NCI-H1092 treated with DMSO at 0.1 percent for 48 hours (cell line): ENCODE data around the gene KPTN.
"Not testable (repeated sequence)": the region's sequence is repeated elsewhere in the genome, so short reads cannot be mapped to it uniquely, and the experiment has no call there.

Experiments used
- DNase-seq: peaks from one replicate; lab custom pipeline; 2025; lab: John Stamatoyannopoulos, UW

KPTN gene

DNA sequence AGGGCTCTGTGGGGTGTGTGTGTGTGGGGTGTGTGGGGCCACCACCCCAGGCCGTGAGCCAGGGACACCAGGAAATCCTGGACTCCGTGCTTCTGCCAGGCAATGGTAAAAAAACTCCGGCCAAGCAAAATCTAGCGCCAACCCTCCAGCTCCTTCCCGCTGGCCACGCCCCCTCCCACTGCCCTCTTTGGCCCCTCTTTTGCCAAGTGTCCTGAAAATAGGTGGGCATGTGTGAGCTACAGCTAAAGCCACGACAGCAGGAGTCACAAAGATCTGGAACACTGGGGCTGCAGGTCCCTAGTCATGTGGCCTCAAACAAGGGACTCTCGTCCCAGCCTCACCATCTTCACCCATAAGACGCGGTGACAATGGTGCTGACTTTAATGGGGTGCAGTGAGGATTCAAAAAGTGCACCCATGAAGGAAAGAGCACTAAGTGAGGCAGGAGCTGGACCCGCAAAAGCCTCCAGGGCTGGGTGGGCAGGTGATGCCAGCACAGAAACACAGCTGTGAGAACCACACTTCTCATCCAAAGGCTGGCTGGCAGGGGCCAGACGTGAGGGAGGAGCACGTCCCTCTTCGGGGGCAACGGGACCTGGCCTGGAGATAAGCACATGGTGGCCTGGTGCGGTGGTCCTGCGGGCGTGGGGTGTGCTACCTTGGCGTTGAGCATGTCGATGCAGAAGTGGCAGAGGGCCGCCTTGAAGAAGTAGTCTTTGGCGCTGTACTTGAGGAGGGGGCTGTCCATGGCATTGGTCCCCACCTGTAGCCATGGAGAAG, 7.5 kb upstream of the KPTN start:
- DNase-seq: no peak

DNA sequence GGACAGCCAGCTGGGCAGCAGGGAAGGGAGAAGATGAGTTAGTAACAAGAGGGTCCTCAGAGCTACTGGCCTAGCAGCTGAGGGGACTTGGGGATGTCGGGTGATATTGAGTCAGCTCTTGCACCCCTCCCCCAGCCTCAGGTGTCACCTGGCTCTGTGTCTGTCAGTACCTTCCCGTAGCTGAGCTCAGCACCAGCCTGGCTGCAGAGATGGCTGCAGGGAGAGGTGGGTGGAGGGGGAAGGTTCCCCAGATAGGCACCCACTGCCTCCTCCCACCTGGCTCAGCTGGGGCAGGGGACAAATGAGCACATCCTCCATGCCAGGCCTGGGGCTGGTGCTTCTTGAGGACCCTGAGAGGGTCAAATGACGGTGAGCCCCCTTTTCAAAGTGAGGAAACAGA, 6.8 kb upstream of the KPTN start:
- DNase-seq: no peak

DNA sequence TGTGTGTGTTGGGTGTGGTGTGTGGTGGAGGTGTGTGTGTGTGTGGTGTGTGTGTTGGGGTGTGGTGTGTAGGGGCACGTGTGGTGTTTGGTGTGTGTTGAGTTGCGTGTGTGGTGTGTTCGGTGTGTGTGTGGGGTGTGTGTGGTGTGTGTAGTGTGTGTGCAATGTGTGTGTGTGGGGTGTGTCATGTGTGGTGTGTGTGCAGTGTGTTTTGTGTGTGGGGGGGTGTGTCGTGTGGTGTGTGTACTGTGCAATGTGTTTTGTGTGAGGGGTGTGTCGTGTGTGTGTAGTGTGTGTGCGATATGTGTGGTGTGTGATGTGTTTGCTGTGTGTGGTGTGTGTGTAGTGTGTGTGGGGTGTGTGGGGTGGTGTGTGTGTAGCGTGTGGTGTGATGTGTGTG, 6.0 kb upstream of the KPTN start:
- DNase-seq: no peak

DNA sequence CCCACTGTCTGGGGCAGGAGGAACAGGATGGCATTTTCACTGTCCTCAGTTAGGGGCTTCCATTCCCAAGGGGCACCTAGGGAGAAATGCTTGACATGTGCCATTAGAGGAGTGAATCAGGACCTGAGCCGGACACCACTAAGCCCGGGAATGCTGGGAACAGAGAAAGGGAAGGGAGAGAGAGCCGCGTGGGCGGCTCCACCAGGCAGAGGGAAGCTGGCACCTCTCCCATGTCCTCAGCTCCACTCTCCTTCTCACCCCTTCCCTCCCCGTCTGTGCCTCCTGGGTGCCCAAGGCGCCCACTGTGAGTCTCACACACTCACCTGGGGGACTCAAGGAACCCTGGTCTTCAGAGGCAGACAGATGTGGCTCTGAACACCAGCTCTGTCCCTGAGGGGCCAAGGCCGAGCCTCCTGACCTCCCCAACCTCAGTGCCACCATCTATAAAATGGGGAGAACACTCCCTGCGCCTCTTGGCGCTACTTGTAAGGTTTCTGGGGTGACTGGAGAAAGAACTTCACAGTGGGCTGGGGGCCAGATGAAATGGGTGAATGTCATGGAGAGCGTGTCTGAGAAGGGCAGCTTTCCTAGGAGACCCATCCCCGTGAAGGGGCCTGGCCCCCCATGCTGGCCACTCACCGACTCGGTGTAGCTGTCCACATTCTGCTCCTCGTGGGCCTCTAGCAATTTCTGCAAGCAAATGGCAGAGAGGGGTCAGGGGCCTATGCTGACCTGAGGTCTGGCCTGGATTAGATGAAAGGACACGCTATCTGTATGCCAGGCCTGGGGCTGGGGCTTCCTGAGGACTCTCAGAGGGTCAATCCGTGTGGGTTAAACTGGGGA, 5.3 kb upstream of the KPTN start:
- DNase-seq: no peak

DNA sequence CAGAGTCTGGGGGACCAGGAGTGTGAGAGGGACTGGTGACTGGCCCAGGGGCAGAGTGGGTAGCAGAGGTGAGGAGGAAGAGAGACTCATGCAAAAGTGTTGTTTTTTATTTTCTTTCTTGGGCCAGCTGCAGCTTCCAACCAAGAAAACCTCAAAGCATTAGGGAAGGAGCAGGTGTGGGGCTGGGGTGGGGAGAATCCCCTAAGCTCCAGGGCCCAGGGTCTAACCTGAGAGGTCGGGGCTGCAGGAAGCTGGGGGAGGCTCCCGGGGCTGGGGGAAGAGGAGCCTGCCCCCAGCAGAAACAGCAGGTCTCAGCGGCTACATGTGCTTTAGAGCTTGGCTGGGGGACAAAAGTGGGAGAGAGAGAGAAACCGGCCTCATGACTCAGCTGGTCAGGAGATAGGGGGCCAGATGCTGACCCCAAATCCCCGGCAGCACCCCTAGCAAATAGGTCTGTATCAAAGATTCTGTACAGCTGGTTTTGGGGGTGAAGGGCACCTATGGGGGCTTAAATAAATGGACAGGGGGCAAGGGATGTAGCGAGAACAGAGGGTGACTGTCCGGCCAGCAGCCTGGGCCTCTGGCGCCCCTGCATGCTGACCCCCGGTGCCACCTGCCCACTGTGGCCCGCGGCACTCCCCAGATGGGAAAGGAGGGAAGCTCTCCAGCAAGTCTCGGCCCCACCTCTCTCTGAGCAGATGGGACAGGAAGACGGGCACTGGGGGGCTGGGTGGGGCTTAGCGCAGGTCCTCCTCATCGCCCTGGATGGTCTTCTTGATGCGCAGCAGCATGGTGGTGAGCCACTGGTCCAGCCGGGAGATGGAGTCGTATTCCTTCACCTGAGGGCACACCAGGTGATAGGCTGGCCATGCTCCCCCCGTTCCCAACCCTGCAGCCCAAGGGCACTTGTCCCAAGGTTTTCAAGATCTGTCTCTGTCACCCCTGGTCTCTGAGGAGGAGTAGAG, 3.8 kb upstream of the KPTN start:
- no peak for DNase-seq

DNA sequence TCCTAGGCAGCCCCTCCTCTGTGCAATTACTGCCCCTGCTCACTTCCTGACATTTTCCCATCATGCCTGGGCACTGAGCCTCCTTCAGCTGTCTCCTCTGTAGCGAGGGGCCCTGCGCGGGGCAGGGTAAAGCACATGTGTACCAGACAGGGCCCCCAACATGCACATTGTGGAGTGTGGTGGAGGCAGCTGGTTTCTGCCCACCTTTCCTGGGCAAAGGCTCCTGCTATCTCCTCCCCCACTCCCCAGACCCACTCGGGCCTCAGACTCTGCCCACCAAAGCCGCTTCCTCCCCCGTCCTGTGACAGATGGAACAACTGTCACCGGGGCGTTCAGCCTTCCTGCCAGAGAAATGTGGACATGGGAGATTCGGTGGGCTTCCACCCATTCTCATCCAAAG, 2.9 kb upstream of the KPTN start:
- DNase-seq: no peak

DNA sequence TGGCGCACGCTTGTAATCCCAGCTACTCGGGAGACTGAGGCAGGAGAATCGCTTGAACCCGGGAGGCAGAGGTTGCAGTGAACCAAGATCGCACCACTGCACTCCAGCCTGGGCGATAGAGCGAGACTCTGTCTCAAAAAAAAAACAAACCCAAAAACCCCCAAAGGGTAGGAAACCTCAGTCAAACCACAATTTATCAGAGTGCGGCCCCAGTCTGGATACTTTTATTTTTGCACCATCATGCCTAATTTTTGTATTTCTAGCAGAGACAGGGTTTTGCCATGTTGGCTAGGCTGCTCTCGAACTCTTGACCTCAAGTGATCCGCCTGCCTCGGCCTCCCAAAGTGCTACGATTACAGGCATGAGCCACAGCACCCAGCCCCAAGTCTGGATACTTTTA, 2.2 kb upstream of the KPTN start:
- DNase-seq: not testable (repeated sequence)

DNA sequence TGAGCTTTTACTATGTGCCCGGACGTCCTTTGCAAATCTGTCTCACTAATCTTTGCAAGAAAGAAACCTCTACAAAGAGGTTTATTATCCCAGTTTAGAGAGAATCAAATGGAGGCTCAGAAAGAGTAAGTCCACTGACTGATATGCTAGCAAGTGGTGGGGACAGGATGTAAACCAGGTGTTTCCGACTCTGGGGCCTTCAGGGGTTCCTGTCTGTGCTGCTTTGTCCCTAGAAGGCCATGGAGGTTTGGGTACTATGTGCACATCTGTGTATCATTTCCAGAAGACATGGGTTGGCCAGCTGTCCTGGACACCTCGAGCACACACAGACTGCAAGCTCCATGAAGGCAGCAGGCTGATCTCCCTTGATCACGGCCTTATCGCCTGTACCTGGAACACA, 1.2 kb upstream of the KPTN start:
- no peak for DNase-seq

DNA sequence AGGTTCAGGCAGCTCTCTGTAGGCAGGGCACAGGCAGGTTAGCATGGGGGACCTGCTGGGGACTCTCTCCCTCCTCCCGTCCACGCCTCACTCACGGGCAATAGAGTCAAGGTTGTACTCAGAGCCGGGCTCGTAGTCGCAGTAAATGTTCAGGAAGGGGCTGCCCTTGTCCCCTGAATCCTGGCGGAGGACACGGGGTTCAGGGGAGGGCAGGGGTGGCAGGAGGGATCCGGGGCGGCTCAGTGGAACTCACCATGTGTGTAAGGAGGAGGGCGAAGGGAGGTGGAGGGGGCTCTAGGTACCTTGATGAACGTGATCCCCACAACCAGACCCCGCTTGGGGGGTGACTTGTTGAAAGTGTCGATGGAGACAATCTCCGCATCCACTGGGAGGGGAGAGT, 819 bp downstream of the KPTN start:
- no peak for DNase-seq

DNA sequence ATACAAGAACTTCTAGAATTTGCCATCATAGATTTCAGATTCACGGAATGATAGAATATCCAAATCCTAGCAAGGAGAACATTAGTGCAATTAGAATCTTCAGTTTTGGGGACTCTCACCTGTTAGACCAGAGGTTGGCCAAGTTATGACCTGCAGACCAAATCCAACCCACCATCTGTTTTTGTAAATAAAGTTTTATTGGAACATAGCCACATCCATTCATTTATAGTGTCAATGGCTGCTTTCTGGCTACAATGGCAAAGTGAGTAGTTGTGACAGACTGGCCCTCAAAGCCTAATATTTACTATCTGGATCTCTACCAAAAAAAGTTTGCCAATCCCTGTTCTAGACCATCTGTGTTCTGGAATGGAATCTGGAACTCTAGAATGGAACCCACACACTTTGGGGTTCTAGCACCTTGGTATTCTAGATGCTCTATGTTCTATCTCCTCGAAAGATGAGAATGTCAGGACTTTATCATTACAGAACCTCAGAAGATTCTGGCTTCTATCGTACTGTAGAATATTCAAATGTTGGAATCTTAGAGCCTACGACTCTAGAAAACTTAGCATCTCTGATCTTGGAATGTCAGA, 2.5 kb downstream of the KPTN start:
- DNase-seq: no peak

DNA sequence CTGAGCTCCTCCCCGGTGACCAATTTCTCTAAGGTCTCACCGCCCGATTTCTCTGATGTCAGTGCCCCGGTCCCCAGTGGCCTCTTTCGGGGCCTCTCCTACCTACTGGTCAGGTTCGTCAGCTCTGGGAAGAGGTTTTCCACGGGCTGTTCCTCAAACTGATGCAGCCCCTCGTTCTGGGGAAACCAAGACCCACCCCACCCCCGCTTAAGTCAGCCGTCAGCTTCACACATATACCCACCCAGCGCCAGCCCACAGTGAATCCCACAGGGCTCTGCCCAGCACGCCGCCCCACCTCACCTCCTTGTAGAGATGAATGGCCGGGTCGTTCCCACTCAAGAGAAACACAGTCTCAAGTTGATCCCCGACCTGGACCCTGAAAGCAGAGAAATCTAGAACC, 3.4 kb downstream of the KPTN start:
- no peak for DNase-seq

DNA sequence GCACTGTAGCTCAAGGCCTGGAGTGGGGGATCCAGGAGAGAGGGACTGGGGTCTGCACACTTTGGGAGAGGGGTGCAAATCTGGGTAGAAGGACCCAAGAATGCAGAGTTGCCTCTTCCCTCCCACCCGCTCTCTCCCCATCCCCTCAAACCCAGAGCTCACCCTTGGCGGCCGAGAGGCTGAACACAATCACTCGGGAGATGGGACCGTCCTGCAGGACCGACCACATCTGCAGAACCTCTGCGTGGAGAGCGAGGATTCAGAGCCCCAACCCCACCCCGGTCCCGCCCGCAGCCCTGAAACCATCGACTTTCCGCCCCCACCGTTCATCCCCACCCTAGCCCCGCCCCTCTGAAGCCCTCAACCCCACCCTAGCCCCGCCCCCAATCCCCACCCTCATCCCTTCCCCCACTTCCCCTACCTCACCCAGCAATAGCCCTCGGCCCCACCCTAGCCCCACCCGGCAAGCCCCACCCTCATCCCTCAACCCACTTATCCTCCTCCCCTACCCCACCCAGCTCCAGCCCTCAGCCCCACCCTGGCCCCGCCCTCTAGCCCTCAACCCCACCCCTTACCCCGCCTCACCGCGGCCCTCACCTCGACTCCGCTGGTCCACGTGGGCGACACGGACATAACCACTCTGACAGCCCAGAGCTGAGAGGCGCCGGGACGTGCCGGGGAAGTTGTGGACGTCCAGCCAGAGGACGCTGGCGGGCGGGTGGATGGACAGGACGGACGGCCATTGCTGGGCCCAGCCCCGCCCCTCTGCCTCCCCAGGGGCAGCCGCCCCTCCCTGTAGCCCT, 4.1 kb downstream of the KPTN start:
- no peak for DNase-seq

DNA sequence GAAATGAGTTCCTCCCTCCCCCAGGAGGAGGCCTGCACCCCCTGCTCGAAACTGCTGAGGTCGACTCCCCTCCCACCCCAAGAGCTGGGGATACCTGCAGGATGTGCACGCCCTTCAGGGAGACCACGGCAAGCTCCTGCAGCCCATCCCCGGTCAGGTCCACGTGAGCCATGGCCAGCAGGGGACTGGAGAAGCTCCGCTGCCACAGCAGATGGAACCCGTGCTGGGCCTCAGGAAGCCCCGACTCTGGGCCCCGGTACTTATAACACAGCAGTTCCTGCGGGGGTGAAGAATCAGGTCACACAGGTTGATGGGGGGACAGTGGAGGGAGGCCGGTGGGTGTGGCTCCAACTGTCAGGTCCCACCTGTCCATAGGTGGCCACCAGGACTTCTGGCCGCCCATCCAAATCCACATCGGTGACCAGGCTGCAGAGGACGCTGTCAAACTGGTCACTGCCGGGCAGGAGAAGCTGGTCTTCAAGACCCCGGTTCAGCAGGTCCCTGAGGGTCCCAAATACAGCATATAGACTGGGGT, 7.5 kb downstream of the KPTN start:
- no peak for DNase-seq

DNA sequence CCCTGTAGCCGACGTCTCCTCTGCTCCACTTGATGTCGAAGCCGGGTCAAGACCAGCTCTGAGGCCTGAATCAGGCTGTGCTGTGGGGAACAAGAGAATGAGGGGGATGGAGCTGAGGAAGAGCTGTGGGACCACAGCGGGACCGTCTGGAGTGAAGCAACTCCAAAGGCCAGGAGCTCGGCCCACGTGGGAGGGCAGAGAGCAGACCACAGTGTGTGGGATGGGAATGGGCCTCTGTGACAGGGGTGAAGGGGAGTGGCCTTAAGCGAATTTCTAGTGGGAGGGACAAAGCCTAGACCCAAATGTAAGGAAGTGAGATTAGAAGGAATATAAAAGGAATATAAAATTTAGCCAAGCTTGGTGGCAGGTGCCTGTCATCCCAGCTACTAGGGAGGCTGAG, 8.6 kb downstream of the KPTN start:
- DNase-seq: no peak

DNA sequence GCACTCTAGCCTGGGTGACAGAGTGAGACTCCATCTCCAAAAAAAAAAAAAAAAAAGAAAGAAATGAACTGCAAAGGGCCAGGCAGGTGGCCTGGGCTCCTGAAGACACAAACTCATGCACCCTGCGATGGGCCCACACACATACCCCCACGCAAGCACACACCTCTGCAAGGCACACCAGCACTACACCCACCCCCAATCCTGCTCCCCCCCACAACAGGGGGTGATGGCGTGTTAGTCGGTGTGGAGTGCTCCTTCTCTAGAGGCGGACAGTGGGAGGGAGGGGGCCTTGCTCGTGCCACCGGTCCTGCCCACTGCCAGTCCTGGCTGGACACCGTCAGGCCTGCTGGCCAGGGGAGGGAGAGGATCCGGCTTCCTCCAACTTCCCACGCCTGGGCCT, 10.7 kb downstream of the KPTN start:
- DNase-seq: no peak

DNA sequence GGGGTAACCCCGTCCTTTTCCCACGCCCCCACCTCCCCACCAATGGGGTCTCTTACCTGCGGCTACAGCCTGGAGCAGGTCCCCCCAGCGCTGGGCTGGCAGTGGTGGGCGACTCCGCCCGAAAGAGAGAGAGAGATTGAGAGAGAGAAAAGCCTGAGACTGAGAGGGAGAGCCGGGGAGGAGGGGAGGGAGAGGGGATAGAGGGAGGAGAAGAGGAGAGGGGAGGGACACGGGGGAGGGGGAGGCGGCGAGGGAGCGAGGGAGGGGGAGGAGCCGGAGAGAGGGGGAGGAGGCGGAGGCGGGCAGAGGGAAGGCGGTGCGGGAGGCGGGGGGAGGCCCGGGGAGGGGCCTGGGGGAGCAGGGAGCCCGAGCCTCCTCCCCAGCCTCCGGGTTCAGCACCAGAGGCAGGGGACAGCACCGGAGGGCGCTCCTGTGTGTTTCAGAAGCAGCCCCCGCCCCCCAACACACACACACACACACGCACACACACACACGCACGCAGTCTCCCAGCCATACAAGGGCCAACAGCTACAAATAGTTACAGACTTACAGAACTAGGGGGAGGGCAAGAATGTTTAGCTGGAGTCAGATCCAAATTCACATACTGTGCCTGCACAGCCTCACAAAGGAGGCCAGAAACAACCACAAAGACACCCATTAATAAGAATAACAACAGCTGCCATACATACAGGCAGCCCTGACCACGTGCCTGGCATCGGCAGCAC, 12.1 kb downstream of the KPTN start, which contains the start of gene SLC8A2:
Gene SLC8A2, minus strand, starts transcription at position 161 of the 725 bp plus-strand sequence. CDS start 5,490 bp downstream, outside the sequence.
- DNase-seq: peak; percentile 32

DNA sequence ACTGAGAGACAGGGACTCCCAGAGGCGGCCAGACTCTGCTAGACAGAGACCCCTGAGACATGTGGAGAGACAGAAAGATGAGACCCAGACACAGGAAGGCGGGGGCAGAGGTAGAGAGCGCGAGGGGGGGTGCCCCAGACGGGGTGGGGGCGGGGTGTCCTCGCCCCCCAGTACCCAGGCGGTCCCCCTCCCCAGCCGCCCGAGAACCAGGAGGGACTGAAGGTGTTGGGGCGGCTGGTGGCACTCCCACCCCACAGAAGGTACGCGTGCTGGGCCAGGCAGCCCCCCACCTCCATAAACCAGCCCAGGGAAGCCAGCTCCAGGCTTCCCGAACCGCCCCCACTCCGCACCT, 12.7 kb downstream of the KPTN start:
- no peak for DNase-seq

DNA sequence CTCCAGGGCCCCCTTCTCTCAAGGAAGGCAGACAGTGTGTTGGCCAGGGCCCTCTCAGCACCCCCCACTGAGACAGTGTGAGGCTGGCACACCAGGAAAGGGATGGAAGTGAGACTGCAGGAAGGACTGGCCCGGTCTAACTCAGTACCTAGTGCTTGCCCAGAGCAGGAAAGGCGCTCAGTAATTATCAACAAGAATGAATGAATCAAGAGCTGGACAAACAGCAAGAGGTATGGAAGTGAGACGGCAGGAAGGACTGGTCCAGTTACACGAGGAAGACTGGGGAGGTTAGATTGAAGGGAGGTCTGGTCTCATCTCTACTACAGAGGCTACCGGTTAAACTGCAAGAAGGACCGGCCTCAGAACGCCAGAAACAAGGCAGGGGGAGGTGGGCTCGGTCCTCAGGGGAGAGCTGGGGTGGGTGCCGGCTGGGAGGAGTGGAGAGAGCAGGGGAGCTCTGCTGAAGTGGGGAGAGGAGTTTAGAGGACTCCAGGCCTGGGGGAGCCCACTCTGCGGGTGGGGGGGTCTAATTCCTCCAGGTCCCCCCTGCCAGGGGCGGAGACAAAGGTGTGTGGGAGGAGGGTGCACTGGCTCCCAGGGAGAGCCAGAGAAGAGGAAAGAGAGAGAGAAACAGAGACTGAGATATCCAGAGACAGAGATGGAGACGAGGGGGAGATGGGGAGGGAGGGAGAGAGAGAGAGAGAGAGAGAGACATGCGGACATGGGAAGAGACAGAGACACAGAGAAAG, 13.4 kb downstream of the KPTN start:
- no peak for DNase-seq

DNA sequence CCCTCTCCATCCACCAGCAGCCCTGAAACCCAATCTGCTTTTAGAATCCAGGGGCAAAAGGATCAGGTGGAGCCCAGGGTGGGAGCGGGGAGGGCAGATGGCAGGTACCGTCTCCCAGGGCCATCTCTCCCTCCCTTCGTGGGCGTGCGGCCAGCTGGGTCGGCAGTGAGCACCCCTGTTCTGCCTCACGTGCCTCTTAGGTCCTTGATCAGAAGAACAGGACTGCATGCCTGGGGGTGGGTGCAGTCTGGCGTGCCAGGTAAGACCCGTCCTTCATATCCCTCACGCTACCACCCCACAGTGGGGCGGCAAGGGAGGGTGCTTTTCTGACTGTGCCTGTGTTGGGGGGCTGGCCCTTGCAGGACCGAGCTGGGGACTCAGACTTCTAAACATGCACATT, 14.3 kb downstream of the KPTN start:
- peak; percentile 14 for DNase-seq

DNA sequence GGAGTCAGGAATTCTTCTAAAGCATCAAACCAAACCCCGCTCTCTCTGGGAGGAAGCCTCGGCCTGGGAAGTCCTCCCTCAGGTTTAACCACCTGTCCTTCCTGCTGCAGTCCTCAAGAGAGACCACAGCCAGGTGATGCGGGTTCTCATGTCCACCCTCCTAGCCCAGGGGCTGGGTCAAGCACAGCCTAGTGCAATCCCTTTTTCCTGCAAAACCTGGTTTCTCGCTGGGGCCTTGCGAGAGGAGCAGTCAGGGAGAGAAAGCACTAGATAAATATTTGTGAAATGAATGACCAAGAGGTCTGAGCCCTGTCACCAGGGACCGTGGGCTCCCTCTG, 14.7 kb downstream of the KPTN start:
- no peak for DNase-seq
